Measurements from ENCODE around the gene PRDM16. TPM values are rescaled to one million over a fixed set of nuclear protein-coding genes. Genes with fewer than 3 reads are reported as not detected.

Gene PRDM16
- total and polyA plus RNA-seq, 2 of the 8 experiments (the other 6 are each of a cell fraction or from before 2014, with no cell fraction given) = 0.39 to 0.43 TPM

DNA sequence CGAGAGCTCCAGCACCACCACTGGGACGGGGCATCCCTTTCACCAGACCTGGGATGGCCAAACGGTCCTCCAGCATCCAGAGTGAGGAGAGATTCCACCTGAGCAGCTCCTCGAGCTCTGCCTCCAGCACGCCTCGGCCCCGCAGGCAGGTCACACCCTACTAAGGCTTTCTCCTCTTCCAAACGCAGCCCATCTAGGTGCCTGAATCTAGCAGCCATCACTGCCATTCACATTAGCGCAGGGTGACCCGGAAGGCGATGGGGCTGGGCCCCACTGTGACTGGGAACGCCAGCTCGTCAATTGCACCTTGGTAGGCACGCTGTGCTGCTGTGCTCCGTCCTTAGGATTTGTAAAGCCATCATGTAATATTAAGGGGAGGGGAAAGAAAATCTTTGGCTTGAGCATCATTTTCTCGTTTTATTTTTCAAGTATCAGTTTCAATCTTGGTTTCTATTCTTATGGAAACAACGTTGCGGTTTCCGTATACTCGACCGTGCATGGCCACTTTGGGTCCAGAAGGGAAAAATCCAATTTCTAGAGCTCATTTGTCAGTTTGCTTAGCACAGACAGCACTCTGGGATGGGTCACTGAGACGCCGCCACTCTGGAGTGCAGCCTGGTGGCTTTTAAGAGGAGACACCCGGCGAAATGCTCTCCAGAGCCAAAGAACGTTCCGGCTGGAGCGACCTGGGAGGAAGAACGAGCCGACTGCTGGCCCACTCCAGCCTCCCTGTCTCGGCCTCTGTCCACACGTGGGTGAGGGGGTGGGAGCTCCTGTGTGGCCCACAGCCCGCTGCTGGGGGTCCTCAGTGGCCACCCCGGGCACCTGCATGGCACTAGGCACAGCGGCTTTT, 173.6 kb downstream of the PRDM16 start:
- Histone ChIP-seq H3K4ac (replicated peaks; ENCODE audit: insufficient read length, low read depth, low read length) (no peak overlapping the region), H2BK5ac (ENCODE audit: low read depth, low read length) (no peak overlapping the region), H3K4me3 (ENCODE audit: extremely low read depth in 1 of 4, insufficient read depth in 2 of 4, low read depth in 3 of 4, low read length in 4 of 4) (no peak overlapping the region), H4K91ac (replicated peaks; ENCODE audit: insufficient read length, low read length) (no peak overlapping the region), H4K5ac (ENCODE audit: insufficient read length, low read depth, low read length) (no peak overlapping the region), H2AFZ (ENCODE audit: low read length) (no peak overlapping the region), H2AK5ac (ENCODE audit: low read depth, low read length) (0 out of 2 replicates have a peak overlapping the region, but pooled peaks have one; percentile 28), H3K4me2 (ENCODE audit: insufficient read depth in 1 of 2, low read depth in 2 of 2, low read length in 2 of 2) (no peak overlapping the region), H3K56ac (replicated peaks; ENCODE audit: insufficient read length, low read depth, low read length) (no peak overlapping the region), H3K79me1 (ENCODE audit: low read depth, low read length) (no peaks in the 10 kb centered on the region), H3K18ac (ENCODE audit: extremely low read depth, low read length) (no peak overlapping the region), H3K36me3 (ENCODE audit: control insufficient read depth in 2 of 4, insufficient read depth in 4 of 4, low read length in 3 of 4) (no peaks in the 10 kb centered on the region), H3K14ac (ENCODE audit: insufficient read length) (no peak overlapping the region), H3K27ac (ENCODE audit: low read depth, low read length) (no peak overlapping the region), H2BK12ac (ENCODE audit: low read depth, low read length) (no peak overlapping the region), H4K20me1 (replicated peaks in 1 of 2; ENCODE audit: control insufficient read depth in 1 of 2, insufficient read depth in 2 of 2, low read length in 2 of 2) (peaks cover 0 to 2% of the 10 kb centered on the region in 2 experiments), H2BK20ac (ENCODE audit: low read length) (no peak overlapping the region), H3K23me2 (ENCODE audit: low read depth, low read length) (no peaks in the 10 kb centered on the region), H3K9ac (replicated peaks in 1 of 4; ENCODE audit: extremely low read depth in 1 of 4, low read depth in 3 of 4, low read length in 3 of 4) (no peak overlapping the region), H3K23ac (ENCODE audit: insufficient read length) (no peak overlapping the region), H3K4me1 (replicated peaks in 1 of 4; ENCODE audit: control insufficient read depth in 3 of 4, insufficient read depth in 4 of 4, low read length in 3 of 4) (peaks cover 0 to 5% (median 0%) of the 10 kb centered on the region in 4 experiments; a peak in 2 of 7 replicates), H2BK120ac (replicated peaks; ENCODE audit: low read depth, low read length) (no peak overlapping the region), H3K9me3 (ENCODE audit: insufficient read depth in 2 of 2, low read depth in 1 of 2, low read length in 1 of 2) (no peaks in the 10 kb centered on the region), H2BK15ac (ENCODE audit: low read length) (no peak overlapping the region), H3K27me3 (replicated peaks in 1 of 4; ENCODE audit: control insufficient read depth in 3 of 4, extremely low read depth in 1 of 4, insufficient read depth in 3 of 4, low read length in 3 of 4) (peaks cover 0 to 10% (median 6%) of the 10 kb centered on the region in 4 experiments; a peak in 2 of 7 replicates), H4K8ac (ENCODE audit: extremely low read depth, insufficient read depth, low read length) (no peak overlapping the region), H3K79me2 (ENCODE audit: control insufficient read depth in 1 of 2, insufficient read depth in 2 of 2, low read length in 2 of 2) (no peaks in the 10 kb centered on the region)
- DNase-seq (ENCODE audit: low read depth in 1 of 2, low spot score in 2 of 2) (no peak), FAIRE-seq (no peak)
- 88% methylated on average over 34 of the region's 35 CpGs; no CpG with 5 or more reads in 1 of the 2 experiments for WGBS, 2 experiments (ENCODE audit: extremely low coverage in 1 of 2, insufficient coverage in 1 of 2, insufficient read length in 1 of 2, insufficient replicate concordance in 2 of 2, low coverage in 1 of 2, low lambda C conversion rate in 2 of 2, missing lambda C conversion rate in 1 of 2)
- ChIA-PET CTCF (ENCODE audit: partially characterized antibody) (interaction anchor here (0.6 to 1.8 kb wide), 6 partner anchors 10 to 397 kb away, joined by 3 to 5 read pairs (median 3); no protein-coding TSS in a partner anchor), POLR2A (ENCODE audit: partially characterized antibody) (no interaction called here)
- no peak for TF ChIP-seq CEBPB (IDR thresholded peaks at IDR 0.05; ENCODE audit: low read depth, low read length)
- TF ChIP-seq ASH2L (IDR thresholded peaks at IDR 0.05; ENCODE audit: low read length) = no peak
- TF ChIP-seq SUZ12 (IDR thresholded peaks at IDR 0.05; ENCODE audit: low read length) = no peak
- TF ChIP-seq PHF8 (conservative IDR thresholded peaks at IDR 0.05; ENCODE audit: low read depth, low read length) = no peak

Data from H1 (cell line).